ENCODE measurements around the gene ATP13A3. TPM values are rescaled to one million over a fixed set of nuclear protein-coding genes. Genes with fewer than 3 reads are reported as not detected.
A peak's percentile ranks its signal among the peaks of the same experiment; 100 is the strongest.
"Not testable (repeated sequence)": the region's sequence is repeated elsewhere in the genome, so short reads cannot be mapped to it uniquely, and the experiment has no call there.

Gene ATP13A3
- total RNA-seq: 141 TPM

DNA sequence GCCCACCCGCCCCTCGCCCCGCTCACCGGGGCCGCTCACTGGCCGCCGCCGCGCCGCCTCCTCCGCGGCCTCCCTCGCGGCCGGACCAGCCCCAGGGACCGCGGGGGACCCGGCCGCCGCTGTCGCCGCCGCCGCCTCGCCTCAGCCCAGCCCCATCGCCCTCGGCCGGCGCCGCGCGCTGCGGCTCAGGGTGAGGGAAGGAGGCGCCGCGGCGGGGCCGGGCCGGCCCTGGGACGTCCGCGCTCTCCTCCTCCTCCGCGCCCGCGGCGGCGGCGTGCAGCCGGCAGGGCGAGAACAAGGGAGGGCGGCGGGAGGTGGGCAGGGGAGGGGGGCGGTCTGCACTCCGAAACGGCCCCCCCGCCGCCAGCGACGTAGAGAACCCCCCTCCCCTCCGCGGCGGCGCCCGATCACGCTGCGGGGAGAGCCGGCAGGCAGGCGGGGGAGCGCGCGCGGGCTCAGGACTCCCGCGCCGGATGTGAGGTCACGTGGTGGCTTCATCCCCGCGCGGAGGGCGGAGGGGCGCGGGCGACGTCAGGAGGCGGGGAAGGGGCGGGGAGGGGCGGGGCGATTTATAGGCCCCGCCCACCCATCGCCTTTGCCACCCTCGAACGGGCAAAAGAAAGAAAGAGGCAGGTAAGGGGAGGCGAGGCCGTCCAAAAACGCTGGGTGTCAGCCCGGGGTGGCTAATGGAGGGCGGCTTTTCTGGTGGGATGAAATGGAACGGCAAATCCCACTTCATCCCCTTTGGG, at the start of gene ATP13A3:
ATP13A3 (minus strand) TSS at position 463 of the 749 bp plus-strand sequence. CDS start 24,812 bp downstream, outside the sequence.
- peak; percentile 94 for DNase-seq (ENCODE audit: low spot score)
- peak; percentile 81 for ATAC-seq

DNA sequence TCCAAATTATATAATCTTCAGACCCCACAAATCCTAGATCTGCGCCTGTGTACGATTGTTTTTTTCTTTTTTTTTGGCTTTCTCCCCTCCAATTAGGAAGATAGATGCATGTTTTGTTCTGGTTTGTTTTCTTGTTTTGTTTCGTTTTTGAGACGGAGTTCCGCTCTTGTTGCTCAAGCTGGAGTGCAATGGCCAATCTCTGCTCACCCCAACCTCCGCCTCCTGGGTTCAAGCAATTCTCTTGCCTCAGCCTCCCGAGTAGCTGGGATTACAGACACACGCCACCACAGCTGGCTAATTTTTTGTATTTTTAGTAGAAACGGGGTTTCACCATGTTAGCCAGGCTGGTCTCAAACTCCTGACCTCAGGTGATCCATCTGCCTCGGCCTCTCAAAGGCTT, 48.4 kb upstream of the ATP13A3 start:
- not testable (repeated sequence) for ATAC-seq; DNase-seq (ENCODE audit: low spot score)

DNA sequence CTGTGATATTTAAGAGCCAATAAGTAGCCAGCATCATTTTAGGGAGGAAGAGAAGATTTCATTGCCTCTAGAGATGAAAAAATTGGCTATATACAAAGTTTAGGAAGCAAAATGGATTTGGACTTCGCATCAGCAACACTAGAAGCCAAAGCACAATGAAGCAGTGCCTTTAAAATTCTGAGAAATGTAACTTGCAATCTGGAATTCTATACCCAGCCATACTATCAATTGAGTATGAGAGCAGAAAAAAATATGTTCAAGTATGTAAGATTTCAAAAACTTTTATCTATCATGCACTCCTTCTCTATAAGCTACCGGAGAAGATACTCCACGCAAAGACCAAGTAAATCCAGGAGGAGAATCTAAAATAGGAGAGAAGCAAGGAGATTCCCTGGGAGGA, 47.4 kb upstream of the ATP13A3 start:
- no peak for DNase-seq (ENCODE audit: low spot score)

GRCh38 chr3:194532591-194532990, 45.8 kb upstream of the ATP13A3 start:
- DNase-seq (ENCODE audit: low spot score) (no peak), ATAC-seq (no peak)

More for the DNA sequence above, 47.4 kb upstream of the ATP13A3 start:
- ATAC-seq: no peak

DNA sequence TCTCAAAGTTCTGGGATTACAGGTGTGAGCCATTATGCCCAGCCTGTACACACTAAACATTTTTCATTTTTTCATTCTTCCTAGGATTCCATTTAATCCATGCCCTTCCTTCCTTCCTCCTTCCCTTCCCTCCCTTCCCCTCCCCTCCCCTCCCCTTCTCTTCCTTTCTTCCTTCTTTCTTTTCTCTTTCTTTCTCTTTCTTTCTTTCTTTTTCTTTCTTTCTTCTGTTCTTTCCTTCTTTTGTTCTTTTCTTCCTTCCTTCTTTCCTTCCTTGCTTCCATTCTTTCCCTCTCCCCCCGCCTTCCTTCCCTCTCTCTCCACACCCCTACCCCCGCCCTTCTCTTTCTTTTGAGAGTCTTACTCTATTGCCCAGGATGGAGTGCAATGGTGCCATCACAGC, 40.9 kb upstream of the ATP13A3 start:
- DNase-seq (ENCODE audit: low spot score): no peak
- ATAC-seq: no peak

DNA sequence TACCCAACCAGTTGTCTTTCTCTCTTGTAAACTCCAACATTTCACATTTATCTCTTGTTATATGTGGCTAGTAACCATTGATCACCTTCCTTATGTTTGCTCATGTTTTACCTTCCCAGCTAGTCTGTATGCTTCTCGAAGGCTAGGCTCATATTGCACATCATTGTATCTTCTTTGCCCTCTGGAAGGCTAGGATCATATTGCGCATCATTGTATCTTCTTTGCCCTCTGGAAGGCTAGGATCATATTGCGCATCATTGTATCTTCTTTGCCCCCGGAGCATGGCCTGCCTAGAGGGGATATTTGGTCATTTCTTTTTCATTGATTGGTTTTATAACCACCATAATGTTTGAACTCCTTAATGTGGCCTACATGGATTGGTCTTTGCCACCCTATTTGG, 39.4 kb upstream of the ATP13A3 start:
- DNase-seq (ENCODE audit: low spot score) (no peak), ATAC-seq (no peak)

DNA sequence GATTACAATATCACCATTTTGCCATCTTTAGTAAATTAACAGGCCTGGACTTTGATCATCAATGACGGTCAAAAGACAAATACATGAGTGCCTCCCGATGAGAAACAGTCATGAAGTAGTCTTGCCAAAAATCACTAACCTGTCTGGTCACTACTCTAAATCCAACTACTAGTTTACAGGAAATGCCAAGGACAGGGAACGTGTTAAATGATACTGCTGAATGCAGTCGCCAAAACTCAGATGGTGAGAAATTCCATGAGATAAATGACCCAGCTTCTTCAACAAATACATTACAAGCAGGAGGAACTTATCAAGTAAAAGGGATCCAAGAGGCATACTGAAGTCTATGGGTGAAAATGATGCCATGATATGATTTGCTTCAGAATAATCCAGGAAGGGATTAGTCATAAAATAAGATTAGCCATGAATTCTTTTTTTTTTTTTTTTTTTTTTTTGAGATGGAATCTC, 35.8 kb upstream of the ATP13A3 start:
- DNase-seq (ENCODE audit: low spot score) (no peak), ATAC-seq (peak; percentile 81)

- DNase-seq (ENCODE audit: low spot score): no peak
- ATAC-seq: peak; percentile 25
Observed at GRCh38 chr3:194521510-194522260, 34.9 kb upstream of the ATP13A3 start.

- DNase-seq (ENCODE audit: low spot score); ATAC-seq: not testable (repeated sequence)
Observed at GRCh38 chr3:194520682-194521162, 33.9 kb upstream of the ATP13A3 start.

DNA sequence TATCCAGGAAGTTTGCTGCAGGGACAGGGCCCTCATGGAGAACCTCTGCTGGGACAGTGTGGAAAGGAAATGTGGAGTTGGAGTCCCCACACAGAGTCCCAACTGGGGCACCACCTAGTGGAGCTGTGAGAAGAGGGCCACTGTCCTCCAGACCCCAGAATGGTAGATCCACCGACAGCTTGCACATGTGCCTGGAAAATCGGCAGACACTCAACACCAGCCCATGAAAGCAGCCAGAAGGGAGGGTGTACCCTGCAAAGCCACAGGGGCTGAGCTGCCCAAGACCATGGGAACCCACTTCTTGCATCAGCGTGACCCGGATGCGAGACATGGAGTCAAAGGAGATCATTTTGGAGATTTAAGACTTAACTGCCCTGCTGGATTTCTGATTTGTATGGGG, 33.4 kb upstream of the ATP13A3 start:
- ATAC-seq; DNase-seq (ENCODE audit: low spot score): not testable (repeated sequence)

- DNase-seq (ENCODE audit: low spot score) (no peak), ATAC-seq (no peak)
Observed at GRCh38 chr3:194518652-194519051, 31.9 kb upstream of the ATP13A3 start.

DNA sequence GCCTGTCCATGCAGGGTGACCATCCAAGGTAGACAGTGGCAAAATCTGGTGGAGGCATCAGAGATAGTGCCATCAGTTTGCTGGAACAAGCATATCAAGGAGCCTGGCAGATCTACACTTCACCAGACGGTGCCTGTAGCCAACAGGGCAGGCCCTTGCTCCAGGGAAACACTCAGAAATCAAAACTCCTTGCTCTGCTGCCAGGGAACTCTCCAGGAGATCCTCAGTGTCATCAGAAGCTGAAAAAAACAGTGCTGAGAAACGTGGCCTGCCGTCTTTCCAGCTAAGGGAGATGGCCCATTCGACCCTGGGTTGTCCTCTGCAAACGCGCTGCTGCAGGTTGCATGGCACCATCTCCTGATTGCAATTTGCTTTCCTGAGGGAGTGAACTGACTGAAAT, 30.5 kb upstream of the ATP13A3 start:
- DNase-seq (ENCODE audit: low spot score): no peak
- ATAC-seq: no peak

DNA sequence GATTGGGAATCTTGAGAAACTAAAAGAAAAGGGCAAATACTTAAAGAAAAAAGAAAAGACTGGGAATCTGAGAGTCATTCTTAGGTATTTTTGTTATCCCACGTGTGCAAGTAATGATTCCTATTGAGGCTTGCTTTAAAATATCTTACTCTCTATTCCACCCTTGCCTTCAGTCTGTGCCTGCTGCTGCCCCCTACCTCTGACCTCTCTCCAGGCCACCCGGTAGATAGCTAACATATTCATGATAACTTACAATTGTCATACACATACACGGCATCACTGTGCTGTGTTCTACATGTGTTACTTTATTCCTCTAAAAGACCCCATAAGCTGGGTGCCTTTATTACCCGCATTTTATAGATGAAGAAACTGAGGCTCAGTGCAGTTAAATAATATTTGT, 27.8 kb upstream of the ATP13A3 start:
- no peak for ATAC-seq
- no peak for DNase-seq (ENCODE audit: low spot score)

DNA sequence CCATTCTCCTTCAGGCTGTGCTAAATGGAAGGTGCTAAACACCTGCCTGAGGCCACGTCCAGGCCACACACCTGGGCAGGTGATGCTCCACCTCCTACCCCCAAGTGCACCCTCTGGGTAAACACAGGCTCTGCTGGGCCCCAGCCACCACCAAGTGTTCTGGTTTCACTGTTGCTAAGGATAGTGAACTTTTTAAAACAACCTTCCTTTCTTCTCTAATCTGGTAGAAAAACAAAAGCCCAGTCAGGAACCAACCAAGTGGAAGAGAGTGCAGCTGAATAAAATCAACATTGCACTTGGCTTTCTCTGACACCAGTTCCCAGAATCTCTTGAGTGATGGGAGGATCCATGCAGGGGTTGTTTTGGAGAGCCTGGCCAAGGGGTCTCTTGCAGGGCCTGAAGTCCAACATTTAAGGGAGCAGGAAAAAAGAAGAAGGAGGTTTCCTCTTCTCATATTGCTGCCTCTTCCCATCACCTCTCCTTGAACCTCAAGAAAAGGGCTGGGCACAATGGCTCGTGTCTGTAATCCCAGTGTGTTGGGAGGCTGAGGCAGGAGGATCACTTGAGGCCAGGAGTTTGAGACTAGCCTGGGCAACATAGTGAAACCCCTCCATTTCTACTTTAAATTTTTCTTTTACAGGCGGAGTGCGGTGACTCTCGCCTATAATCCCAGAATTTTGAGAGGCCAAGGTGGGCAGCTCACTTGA, 26.2 kb upstream of the ATP13A3 start:
- ATAC-seq: peak; percentile 32

GRCh38 chr3:194508491-194509453, 22.0 kb upstream of the ATP13A3 start:
- ATAC-seq (no peak), DNase-seq (ENCODE audit: low spot score) (no peak)

More for the DNA sequence above, 26.2 kb upstream of the ATP13A3 start:
- DNase-seq (ENCODE audit: low spot score): no peak

DNA sequence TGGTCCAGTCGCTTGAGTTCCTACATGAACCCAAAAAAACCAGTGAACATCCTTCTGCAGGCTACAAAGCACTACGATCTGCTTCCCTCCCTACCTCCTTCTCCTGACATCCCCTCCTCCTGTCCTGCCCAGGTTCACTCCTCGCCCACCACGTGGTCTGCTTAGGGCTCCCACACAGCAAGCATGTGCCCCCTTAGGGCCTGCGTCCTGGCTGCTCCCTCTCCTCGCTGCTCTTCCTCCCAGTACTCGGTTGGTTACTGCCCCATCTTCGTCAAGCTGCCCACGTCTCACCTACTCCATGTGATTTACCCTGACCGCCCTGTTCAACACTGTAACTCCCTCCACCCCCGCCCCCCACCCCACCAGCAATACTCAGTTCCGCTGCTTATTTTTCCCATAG, 20.8 kb upstream of the ATP13A3 start:
- DNase-seq (ENCODE audit: low spot score) (no peak), ATAC-seq (no peak)

- ATAC-seq (peak; percentile 64), DNase-seq (ENCODE audit: low spot score) (no peak)
Observed at GRCh38 chr3:194505791-194506415, 19.1 kb upstream of the ATP13A3 start.

GRCh38 chr3:194504861-194505260, 18.1 kb upstream of the ATP13A3 start:
- ATAC-seq (no peak), DNase-seq (ENCODE audit: low spot score) (no peak)

DNA sequence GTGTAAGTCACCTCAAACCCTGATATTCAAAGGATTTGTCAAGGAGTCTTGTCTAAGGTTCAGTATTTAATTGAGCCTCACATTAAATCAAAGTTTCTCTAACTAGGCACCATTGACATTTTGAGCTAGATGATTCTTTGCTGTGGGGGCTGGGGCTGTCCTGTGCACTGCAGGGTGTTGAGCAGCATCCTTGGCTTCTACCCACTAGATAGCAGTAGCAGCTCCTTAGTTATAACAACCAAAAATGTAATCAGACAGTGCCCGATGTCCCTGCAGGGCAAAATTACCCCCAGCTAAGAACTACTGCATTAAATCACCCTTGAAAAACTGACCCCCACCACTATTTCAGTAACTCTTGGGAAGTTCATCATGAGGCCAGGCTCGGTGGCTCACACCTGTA, 17.3 kb upstream of the ATP13A3 start:
- DNase-seq (ENCODE audit: low spot score) (no peak), ATAC-seq (no peak)

Data from left lobe of liver (tissue), 2 donors.